COLO829 (cell line): Measurements from ENCODE around the gene AFG3L2.

Experiments used
- DNase-seq: peaks from one replicate; pipeline ENCODE4 v3.0.0; 2012; ENCODE audit warnings: low spot score

AFG3L2 gene

DNA sequence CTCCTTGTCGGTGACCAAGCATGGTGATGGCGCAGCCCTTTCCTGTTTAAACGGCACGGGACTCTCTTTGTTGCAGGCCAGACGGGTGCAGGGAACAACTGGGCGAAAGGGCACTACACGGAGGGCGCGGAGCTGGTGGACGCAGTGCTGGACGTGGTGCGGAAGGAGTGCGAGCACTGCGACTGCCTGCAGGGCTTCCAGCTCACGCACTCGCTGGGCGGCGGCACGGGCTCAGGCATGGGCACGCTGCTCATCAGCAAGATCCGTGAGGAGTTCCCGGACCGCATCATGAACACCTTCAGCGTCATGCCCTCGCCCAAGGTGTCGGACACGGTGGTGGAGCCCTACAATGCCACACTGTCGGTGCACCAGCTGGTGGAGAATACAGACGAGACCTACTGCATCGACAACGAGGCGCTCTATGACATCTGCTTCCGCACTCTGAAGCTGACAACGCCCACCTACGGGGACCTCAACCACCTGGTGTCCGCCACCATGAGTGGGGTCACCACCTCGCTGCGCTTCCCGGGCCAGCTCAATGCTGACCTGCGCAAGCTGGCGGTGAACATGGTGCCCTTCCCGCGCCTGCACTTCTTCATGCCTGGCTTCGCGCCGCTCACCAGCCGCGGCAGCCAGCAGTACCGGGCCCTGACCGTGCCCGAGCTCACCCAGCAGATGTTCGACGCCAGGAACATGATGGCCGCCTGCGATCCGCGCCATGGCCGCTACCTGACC lies 51.9 kb downstream of the AFG3L2 start:
- DNase-seq: no peak

DNA sequence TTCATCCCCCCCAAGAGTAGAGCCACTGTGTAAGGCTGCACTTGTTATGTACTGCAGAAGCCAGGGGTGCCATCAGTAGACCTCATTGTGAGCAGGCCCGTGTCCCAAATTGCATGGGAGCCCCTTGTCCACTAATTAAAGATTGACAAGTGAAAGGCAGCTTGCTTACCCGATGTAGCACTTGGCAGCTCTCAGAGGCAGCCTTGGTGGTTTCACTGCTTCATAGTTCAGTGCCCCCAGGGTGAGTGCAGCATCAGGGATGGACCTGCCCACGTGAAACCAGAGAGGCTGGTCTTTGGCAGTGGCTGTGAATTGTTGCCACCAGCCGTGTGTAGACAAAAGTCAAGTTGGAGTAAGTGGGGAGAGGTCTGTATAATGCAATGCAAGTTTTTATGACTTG lies 55.7 kb downstream of the AFG3L2 start:
- DNase-seq: no peak

- no peak for DNase-seq
Observed at GRCh38 chr18:12318857-12319256, 58.2 kb downstream of the AFG3L2 start.

DNA sequence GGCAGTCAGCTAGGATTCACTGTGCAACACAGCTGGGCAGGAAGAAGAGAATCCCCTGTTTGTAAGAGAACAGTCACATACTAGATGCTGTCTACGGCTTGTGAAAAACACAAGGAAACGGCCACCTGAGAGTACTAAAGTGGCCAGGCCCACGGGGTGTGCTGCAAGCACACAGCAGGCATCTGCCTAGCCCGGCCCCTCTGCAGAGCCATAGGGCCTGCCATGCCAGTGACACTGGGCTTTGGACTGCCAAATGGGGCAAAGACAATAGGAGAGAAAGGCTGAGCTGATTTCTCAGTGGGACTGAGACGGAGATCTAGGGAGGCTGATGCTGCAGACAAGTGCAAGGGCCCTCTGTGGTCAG lies 58.7 kb downstream of the AFG3L2 start:
- DNase-seq: no peak

- no peak for DNase-seq
Observed at GRCh38 chr18:12317664-12318333, 59.2 kb downstream of the AFG3L2 start.

- DNase-seq: no peak
Observed at GRCh38 chr18:12315911-12316310, 61.1 kb downstream of the AFG3L2 start.

DNA sequence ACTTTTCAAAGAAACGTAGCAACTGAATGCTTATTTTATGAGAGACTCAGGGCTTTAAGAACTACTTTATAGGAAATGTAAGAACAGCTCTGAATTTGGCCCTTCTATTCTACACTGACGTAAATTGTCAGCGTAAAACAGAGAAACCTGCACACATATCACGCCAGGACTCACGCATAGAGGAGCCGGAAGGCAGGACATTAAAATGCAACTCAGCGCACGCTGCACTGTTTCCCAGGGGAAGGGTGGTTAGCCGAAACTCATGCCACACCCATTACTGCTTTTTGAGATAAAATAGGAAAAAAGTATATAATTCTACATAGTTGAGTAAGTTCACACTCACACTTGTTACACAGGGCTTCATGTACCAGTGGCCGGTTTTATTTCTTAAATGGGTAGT lies 61.5 kb downstream of the AFG3L2 start:
- DNase-seq: no peak

- no peak for DNase-seq
Observed at GRCh38 chr18:12314591-12315305, 62.3 kb downstream of the AFG3L2 start.

DNA sequence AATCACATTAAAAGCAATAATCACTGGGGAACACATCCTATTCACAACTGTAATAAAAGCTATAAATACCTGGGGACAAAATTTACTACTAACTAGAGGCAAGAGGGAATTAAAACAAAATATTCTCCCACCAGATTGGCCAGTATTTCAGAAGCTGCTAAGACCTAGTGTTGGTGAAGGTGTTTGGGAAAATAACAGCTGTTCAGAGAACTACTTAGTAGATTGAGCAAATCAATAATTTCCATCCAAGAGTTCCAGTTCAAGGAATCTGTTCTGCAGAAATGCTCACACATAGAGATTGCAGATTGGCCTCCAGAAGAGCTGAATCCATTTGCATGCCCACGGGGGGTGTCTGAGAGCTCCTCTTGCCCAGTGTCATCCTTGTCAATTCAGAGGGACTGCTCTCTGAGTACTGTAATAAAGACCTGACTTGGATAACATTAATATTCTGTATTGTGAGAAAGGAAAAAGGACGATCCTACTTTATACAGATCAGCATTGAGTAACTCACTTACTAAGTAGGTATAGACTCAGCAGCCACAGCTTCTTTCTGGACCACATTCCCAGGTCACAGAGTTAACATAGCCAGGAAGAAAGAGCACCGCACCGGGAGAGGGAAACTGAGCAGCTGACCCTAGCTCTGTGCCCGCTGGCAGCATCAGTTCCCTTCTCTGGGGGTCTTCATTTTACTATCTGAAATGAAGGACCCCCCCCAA lies 63.3 kb downstream of the AFG3L2 start:
- no peak for DNase-seq

- DNase-seq: peak; percentile 73
Observed at GRCh38 chr18:12312976-12313375, 64.1 kb downstream of the AFG3L2 start.

- DNase-seq: no peak
Observed at GRCh38 chr18:12310762-12311161, 66.3 kb downstream of the AFG3L2 start.

- DNase-seq: no peak
Observed at GRCh38 chr18:12309683-12310198, 67.3 kb downstream of the AFG3L2 start.

GRCh38 chr18:12308386-12309100 lies 68.5 kb downstream of the AFG3L2 start:
- peak; percentile 46 for DNase-seq

DNA sequence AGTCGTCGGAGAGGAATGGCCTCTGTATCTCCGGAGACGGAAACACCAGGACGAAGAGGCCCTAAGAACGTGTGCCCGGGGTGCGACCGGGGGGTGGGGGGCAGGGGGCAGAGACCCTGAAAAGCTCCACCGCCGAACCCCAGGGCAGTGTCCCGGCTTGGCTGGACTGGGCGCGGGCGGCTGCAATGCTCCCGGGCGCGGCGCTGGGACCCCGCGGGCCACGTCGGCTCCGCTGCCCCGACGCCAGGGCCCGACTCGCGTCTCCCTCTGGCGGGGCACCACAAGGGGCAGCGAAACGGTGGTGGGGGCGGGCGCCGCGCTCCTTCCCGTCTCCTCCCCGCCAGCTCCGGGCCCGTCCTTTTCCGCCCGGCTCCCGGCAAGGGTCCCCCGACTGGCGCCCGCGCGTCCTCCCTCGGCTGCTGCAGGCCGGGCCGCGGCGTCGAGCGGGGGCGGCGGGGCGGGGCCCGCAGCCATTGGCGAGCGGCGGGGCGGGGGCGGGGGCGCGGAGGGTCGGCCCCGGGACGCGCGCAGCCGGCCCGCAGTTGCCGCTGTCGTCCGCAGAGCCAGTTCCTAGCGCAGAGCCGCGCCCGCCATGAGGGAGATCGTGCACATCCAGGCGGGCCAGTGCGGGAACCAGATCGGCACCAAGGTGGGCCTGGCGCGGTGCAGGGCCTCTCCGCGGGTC lies 69.2 kb downstream of the AFG3L2 start, which contains the start of gene TUBB6:
TUBB6 (plus strand) TSS at position 541 of the 685 bp plus-strand sequence; CDS start at position 593, 52 bp downstream.
- no peak for DNase-seq

DNA sequence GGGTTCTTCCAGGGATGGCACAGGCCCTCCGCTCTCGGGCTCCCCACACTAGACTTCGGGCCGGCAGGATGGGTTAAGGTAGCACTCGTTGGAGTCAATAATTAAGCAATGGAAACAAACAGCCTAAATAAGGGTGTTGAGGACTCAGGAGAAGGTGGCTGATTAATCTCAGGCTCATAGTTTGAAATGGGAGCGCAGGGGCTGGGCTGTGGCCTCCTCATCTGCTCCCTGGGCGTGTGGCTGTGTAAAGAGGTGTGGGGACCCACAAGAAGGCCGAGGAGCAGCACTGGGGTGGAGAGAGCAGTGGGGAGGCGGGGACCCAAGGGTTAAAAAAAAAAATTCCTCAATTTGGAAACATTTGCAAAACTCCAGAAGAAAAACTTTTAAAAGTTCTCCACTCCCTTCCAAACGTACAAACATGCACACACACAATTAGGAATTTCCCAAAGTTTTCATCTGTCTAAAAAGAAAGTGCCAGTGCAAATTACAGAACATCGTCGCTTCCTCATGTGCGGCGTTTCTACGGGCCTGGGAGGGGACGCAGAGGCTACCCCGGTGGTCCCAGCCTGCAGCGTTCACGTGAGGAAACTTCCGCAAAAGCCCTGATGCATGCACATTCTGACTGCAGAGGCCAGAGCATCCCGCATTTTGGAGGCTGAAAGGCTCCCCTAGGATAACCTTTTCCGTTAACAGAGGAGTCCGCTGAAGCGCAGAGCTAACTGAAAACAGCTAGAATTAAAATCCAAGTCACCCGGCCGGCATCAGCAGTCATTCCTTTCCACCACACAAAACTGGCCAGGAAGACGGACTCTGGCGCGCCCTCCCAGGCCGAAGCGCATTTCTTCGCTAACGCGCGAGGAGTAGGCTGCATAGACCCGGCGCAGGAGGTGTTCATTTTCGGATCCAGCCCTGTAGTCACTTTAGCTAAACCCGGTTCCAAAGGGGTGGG lies 70.0 kb downstream of the AFG3L2 start:
- DNase-seq: no peak

DNA sequence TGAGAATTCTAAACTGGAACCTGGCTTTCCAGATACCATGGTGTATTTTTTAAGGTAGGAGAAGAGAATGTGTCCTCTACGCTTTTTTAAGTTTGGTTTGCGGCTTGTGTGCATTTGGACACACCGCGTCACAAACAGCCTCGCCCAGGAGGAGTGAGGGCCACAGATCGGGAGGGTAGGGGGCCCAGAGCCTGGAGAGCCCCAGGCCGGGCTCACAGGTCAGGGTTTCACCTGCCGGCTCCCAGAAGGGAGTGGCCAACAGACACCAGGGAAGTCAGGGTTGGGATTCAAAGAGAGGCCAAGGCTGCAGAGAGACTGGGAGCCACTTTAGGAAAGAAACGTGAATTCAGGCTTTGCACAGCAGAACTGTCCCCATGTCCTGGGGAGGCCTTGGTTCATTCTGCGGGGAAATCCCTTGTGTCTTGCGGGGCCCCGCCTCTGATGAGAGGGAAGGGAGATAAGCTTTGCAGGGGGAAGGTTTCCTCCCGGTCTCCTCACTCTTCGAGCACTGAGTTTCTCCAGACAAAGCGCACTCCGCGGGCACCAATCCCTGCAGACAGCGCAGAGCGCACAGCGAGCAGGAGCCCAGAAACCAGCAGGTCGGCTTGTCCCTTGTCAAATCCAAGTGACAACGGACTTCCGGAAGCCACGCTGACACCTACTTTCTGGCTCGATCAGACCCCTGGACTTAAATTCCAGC lies 70.9 kb downstream of the AFG3L2 start:
- DNase-seq: no peak

- DNase-seq: no peak
Observed at GRCh38 chr18:12305211-12305610, 71.8 kb downstream of the AFG3L2 start.

GRCh38 chr18:12304351-12305210 lies 72.4 kb downstream of the AFG3L2 start:
- no peak for DNase-seq
